Breast epithelium (tissue), 4 donors: ENCODE measurements around the gene IGF2. TPM values are rescaled to one million over a fixed set of nuclear protein-coding genes. Genes with fewer than 3 reads are reported as not detected.

Source experiments
- DNase-seq, 2 donors: peaks; one replicate each; pipeline ENCODE4 v3.0.0-alpha.2; 2019; ENCODE audit warnings: low spot score in 2 of 2
- H3K27ac ChIP-seq, 2 donors: fragments of 200-600 bp; sonication (generic) in 1 of 2; one replicate each; pipeline ENCODE4 v1.5.1; 2016 to 2019; ENCODE audit warnings: mild to moderate bottlenecking in 1 of 2
- H3K27me3 ChIP-seq, 2 donors: fragments of 200-600 bp; sonication (generic) in 1 of 2; one replicate each; pipeline versions ENCODE4 v1.5.1 to v1.6.0; 2017 to 2019; ENCODE audit warnings: control low read depth in 1 of 2, mild to moderate bottlenecking in 1 of 2
- H3K36me3 ChIP-seq: fragments of 200-600 bp; one replicate; pipeline ENCODE4 v1.5.1; 2019
- H3K4me1 ChIP-seq, 2 donors: fragments of 200-600 bp; sonication (generic); one replicate each; pipeline ENCODE4 v1.5.1; 2016 to 2019; ENCODE audit warnings: control low read depth in 1 of 2
- H3K4me3 ChIP-seq, 3 donors: fragments of 200-600 bp; sonication (generic); 1 replicate in 2 of 3; 2 replicates in 1 of 3; pipeline ENCODE4 v1.5.1; 2016 to 2019; ENCODE audit warnings: mild to moderate bottlenecking in 3 of 3, moderate library complexity in 2 of 3
- H3K9me3 ChIP-seq, 2 donors: fragments of 200-600 bp; sonication (generic) in 1 of 2; one replicate each; pipeline ENCODE4 v1.5.1; 2016 to 2019; ENCODE audit warnings: control low read depth in 1 of 2
- CTCF ChIP-seq, 3 donors: fragments of 450-650 bp; IDR thresholded peaks; one replicate each; pipeline ENCODE4 v1.5.1; 2016 to 2017; ENCODE audit warnings: antibody characterized with exemption in 3 of 3, mild to moderate bottlenecking in 3 of 3, moderate library complexity in 3 of 3
- POLR2A ChIP-seq: fragments of 450-650 bp; IDR thresholded peaks from one replicate; pipeline ENCODE4 v1.6.1; 2016; ENCODE audit warnings: antibody characterized with exemption, mild to moderate bottlenecking, moderate library complexity
- POLR2AphosphoS5 ChIP-seq, 3 donors: sonication (generic); formaldehyde crosslinking; IDR thresholded peaks; one replicate each; pipeline ENCODE4 v1.6.1; 2017; ENCODE audit warnings: antibody characterized with exemption in 3 of 3
- intact Hi-C: fragments of 100-400 bp; cut with DNase I; formaldehyde crosslinking; loops from one replicate; pipeline ENCODE4 v1.15.1; 2023; ENCODE audit warnings: low total_unique reads
- total RNA-seq, 3 donors: library from RNA; depleted of rRNA; stranded (reverse); fragments of >200 nt; gene quantifications; one replicate each; pipeline ENCODE4 v1.1.0, GENCODE V29; 2016

IGF2 gene
- total RNA-seq, 3 donors from 2014 or later, result 13.6 to 65.7 (median 65.2) TPM

- Histone ChIP-seq H3K4me3 (no peak overlapping the region), H3K27me3 (peaks cover 0 to 42% of the 10 kb centered on the region in 2 donors), H3K9me3 (no peaks in the 10 kb centered on the region), H3K27ac (no peak overlapping the region), H3K36me3 (no peaks in the 10 kb centered on the region), H3K4me1 (no peaks in the 10 kb centered on the region)
- intact Hi-C loops, result loop anchor here (5.0 to 10.0 kb wide), 2 partner anchors 323 to 465 kb away; partner anchors contain the start of genes SYT8 and TNNI2
- no peak for DNase-seq
- TF ChIP-seq POLR2A (no peak), CTCF (IDR thresholded peaks at IDR 0.05) (no peak), POLR2AphosphoS5 (IDR thresholded peaks at IDR 0.05) (no peak)
Measured at GRCh38 chr11:2157294-2158040, 18.3 kb upstream of the IGF2 start.

GRCh38 chr11:2156416-2157182 is 17.4 kb upstream of the IGF2 start:
- TF ChIP-seq POLR2A (no peak), CTCF (IDR thresholded peaks at IDR 0.05) (peak; percentile 38 to 80 (median 72))
- Histone ChIP-seq H3K9me3 (no peaks in the 10 kb centered on the region), H3K36me3 (no peaks in the 10 kb centered on the region), H3K27ac (no peak overlapping the region), H3K4me1 (peaks cover 0 to 2% of the 10 kb centered on the region in 2 donors), H3K27me3 (peaks cover 0 to 36% of the 10 kb centered on the region in 2 donors), H3K4me3 (no peak overlapping the region)
- intact Hi-C loops, result loop anchor here (5.0 to 10.0 kb wide), 2 partner anchors 322 to 464 kb away; partner anchors contain the start of genes SYT8 and TNNI2
- DNase-seq, result peak; percentile 55 to 89

- no peak for TF ChIP-seq POLR2A
- no peak for TF ChIP-seq CTCF (IDR thresholded peaks at IDR 0.05)
- no peak for TF ChIP-seq POLR2AphosphoS5 (IDR thresholded peaks at IDR 0.05)
- peaks cover 0 to 36% of the 10 kb centered on the region in 2 donors for H3K27me3 ChIP-seq
- H3K9me3 ChIP-seq, result no peaks in the 10 kb centered on the region
- DNase-seq, result no peak
- H3K36me3 ChIP-seq, result no peaks in the 10 kb centered on the region
- H3K4me3 ChIP-seq, result no peak overlapping the region
- intact Hi-C loops, result loop anchor here (5.0 to 10.0 kb wide), 2 partner anchors 321 to 463 kb away; partner anchors contain the start of genes SYT8 and TNNI2
- no peak overlapping the region for H3K27ac ChIP-seq
- peaks cover 0 to 3% of the 10 kb centered on the region in 2 donors for H3K4me1 ChIP-seq
Measured at GRCh38 chr11:2155511-2155910, 16.3 kb upstream of the IGF2 start.

- intact Hi-C loops, result loop anchor here (5.0 to 10.0 kb wide), 3 partner anchors 320 to 1733 kb away; partner anchors contain the start of genes SYT8 and TNNI2
- Histone ChIP-seq H3K4me1 (peaks cover 0 to 3% of the 10 kb centered on the region in 2 donors), H3K9me3 (no peaks in the 10 kb centered on the region), H3K27ac (no peak overlapping the region), H3K27me3 (peaks cover 0 to 37% of the 10 kb centered on the region in 2 donors), H3K36me3 (no peaks in the 10 kb centered on the region), H3K4me3 (no peak overlapping the region)
- no peak for DNase-seq
- no peak for TF ChIP-seq POLR2AphosphoS5 (IDR thresholded peaks at IDR 0.05)
- TF ChIP-seq POLR2A, result no peak
- TF ChIP-seq CTCF (IDR thresholded peaks at IDR 0.05), result no peak
Measured at GRCh38 chr11:2154889-2155288, 15.7 kb upstream of the IGF2 start.
